Duodenal mucosa (tissue), 2 donors: ENCODE data around the gene GNAQ.
A peak's percentile ranks its signal among the peaks of the same experiment; 100 is the strongest.

Source experiments
- H3K27ac ChIP-seq: one replicate; pipeline ENCODE4 v1.7.0; 2013; ENCODE audit warnings: low read depth, low read length
- H3K27me3 ChIP-seq, 2 donors: one replicate each; pipeline ENCODE4 v1.7.0; 2013; ENCODE audit warnings: low read length in 2 of 2, control low read depth in 1 of 2; ENCODE audit not compliant: insufficient read depth in 2 of 2, control insufficient read depth in 1 of 2
- H3K36me3 ChIP-seq, 2 donors: one replicate each; pipeline ENCODE4 v1.7.0; 2013; ENCODE audit warnings: low read length in 2 of 2, control low read depth in 1 of 2; ENCODE audit not compliant: insufficient read depth in 2 of 2, control insufficient read depth in 1 of 2
- H3K4me1 ChIP-seq, 2 donors: one replicate each; pipeline ENCODE4 v1.7.0; 2013; ENCODE audit warnings: low read length in 2 of 2, control low read depth in 1 of 2; ENCODE audit not compliant: insufficient read depth in 2 of 2, control insufficient read depth in 1 of 2
- H3K4me3 ChIP-seq, 2 donors: one replicate each; pipeline ENCODE4 v1.7.0; 2013; ENCODE audit warnings: low read length in 2 of 2, low read depth in 1 of 2
- H3K9ac ChIP-seq, 2 donors: one replicate each; pipeline ENCODE4 v1.7.0; 2013; ENCODE audit warnings: low read length in 2 of 2, low read depth in 1 of 2
- H3K9me3 ChIP-seq, 2 donors: one replicate each; pipeline ENCODE4 v1.7.0; 2013; ENCODE audit warnings: low read length in 2 of 2, control low read depth in 1 of 2; ENCODE audit not compliant: control insufficient read depth in 1 of 2

The GNAQ gene

DNA sequence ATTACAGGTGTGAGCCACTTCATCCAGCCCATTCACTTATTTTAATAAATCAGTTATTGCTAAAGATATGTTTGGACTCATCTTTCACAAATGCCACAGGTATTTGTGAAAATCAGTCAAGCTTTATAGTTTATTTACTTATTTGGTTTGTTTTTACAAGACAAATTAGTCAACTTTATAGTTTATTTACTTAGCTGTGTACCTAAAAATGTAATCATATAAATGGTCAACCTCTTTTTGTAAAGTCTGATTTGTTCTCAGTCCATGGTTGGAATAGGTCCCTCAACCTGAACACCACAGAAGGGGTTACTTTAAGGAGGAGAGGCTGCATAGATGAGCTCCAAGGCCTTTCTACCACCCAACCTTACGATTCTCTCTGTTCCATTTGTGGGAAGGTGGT is 80.2 kb downstream of the GNAQ start:
- Histone ChIP-seq H3K9me3 (no peaks in the 10 kb centered on the region), H3K36me3 (no peaks in the 10 kb centered on the region), H3K27me3 (no peaks in the 10 kb centered on the region), H3K27ac (no peak overlapping the region), H3K4me3 (no peak overlapping the region), H3K9ac (no peak overlapping the region), H3K4me1 (peaks cover 44 to 55% of the 10 kb centered on the region in 2 donors)

DNA sequence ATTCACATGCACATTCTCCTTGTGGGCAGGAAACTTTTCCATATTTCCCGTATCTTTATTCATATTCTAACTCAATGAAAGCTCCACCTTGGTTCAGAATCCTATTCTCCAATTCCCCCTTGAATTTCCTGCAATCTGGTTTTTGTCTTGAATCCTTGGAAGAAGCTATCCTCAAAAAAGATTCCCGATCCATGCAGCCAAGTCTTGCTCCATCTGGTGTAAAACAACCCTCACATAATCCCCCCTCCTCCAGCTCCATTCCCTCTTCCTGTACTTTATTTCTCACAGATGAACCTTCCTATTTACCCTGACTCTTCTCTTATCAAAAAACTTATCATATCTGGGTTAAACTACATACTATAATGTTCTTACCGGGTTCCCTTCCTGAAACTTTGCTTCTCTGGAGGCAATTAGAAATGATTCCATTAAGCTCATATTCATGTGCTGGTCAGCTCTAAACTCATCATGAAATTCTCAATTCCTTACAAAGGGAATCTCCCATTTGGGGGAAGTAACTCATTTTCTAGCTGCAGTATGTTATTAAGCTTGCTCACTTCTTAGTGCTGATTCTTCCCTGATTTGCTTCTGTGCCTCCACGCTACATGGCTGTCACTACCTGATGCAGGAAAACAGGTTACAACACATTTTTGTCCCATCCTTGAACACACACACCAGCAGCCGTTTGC is 81.7 kb downstream of the GNAQ start:
- no peak overlapping the region for H3K9ac ChIP-seq
- H3K4me3 ChIP-seq, result no peak overlapping the region
- H3K4me1 ChIP-seq, result peaks cover 52 to 69% of the 10 kb centered on the region in 2 donors
- no peaks in the 10 kb centered on the region for H3K9me3 ChIP-seq
- no peaks in the 10 kb centered on the region for H3K27me3 ChIP-seq
- no peak overlapping the region for H3K27ac ChIP-seq
- H3K36me3 ChIP-seq, result no peaks in the 10 kb centered on the region

DNA sequence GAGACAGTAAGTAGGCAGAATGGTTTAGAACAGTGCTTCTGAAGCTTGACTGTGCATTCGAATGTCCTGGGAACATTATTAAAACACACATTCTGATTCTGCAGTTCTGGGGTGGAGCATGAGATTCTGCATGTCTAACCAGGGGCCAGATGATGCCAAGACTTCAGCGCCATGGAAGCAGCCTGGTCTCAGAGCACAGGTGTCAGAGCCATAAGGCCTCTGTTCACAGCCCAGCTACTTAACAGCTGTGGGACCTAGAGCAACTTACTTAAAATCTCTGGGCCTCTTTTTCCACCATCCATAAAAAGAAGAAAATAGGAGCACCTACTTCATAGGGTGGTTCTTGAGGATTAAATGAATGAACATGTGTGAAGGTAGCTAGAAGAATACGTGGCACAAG is 84.0 kb downstream of the GNAQ start:
- Histone ChIP-seq H3K9ac (no peak overlapping the region), H3K27ac (no peak overlapping the region), H3K4me1 (peaks cover 42 to 60% of the 10 kb centered on the region in 2 donors), H3K9me3 (no peaks in the 10 kb centered on the region), H3K4me3 (no peak overlapping the region), H3K36me3 (no peaks in the 10 kb centered on the region), H3K27me3 (no peaks in the 10 kb centered on the region)

DNA sequence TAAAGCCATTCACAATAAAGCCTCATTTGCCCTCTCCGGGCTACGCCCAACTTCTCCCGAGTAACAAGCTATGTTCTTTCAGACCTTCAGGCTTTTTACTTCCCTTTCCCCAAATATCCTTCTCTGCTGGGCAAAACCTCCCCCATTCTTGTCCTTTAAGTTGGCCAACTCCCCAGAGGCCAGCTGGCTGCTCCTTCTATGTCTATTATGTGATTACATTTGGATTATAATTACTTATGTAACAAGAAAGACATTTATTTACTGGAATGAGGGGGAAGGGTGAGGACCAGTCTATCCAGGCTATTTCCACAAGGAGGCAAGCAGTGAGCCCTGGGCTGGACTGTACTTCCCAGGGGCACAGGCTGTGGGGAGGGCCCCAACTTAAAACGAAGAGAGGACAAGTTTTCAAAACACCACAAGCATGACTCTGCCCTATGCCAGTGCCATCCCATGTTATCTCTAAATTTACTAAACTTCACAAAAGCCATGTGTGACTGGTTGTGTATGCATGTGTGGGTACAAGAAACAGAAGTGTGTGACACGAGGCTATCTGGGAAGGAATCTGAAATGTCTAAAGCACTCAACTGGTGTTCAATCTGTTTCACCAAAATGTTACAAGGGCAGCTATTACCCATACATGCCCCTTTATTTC is 84.5 kb downstream of the GNAQ start:
- Histone ChIP-seq H3K27ac (no peak overlapping the region), H3K27me3 (no peaks in the 10 kb centered on the region), H3K4me1 (peaks cover 42 to 58% of the 10 kb centered on the region in 2 donors), H3K4me3 (no peak overlapping the region), H3K36me3 (no peaks in the 10 kb centered on the region), H3K9ac (no peak overlapping the region), H3K9me3 (no peaks in the 10 kb centered on the region)

DNA sequence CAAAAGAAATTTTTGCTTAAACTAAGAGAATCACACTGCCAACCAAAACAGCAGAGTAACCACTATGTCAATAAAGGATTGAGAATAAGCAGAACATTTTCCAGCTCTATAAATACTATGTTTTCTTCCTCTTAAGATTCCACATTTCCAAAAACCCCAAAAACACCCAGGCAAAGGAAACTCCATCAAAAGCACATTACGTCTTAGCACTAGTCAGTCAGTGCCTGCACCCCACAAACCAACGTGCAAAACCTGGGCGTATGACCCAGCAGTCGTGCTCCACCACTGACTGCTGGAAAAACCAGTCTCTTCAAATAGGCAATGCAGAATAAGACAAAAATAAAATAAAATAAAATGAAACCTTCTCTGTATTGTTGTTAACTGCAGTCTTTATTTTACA is 85.3 kb downstream of the GNAQ start:
- Histone ChIP-seq H3K4me3 (no peak overlapping the region), H3K4me1 (peaks cover 42 to 58% of the 10 kb centered on the region in 2 donors), H3K27ac (no peak overlapping the region), H3K9ac (no peak overlapping the region), H3K27me3 (no peaks in the 10 kb centered on the region), H3K9me3 (no peaks in the 10 kb centered on the region), H3K36me3 (no peaks in the 10 kb centered on the region)

DNA sequence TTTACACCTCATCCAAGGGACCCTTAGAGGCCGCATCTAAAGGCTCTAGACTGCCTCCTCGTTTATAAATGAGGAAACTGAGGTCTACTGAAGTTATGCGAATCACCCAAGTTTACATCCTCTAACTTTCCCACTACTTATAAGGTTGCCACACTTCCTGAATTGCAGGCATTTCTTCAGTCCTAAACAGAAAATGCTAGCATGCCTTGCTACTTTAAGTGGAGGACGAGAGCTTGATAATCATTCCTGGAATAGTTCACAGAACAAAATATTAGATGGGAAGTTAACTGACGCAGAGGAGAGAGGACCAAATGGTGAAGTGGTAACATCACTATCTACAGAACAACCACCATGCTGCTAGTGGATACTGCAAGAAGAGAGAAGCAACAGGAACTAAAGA is 85.8 kb downstream of the GNAQ start:
- no peak overlapping the region for H3K4me3 ChIP-seq
- H3K9ac ChIP-seq, result no peak overlapping the region
- H3K4me1 ChIP-seq, result peaks cover 42 to 58% of the 10 kb centered on the region in 2 donors
- H3K36me3 ChIP-seq, result no peaks in the 10 kb centered on the region
- no peaks in the 10 kb centered on the region for H3K27me3 ChIP-seq
- H3K9me3 ChIP-seq, result no peaks in the 10 kb centered on the region
- H3K27ac ChIP-seq, result no peak overlapping the region

DNA sequence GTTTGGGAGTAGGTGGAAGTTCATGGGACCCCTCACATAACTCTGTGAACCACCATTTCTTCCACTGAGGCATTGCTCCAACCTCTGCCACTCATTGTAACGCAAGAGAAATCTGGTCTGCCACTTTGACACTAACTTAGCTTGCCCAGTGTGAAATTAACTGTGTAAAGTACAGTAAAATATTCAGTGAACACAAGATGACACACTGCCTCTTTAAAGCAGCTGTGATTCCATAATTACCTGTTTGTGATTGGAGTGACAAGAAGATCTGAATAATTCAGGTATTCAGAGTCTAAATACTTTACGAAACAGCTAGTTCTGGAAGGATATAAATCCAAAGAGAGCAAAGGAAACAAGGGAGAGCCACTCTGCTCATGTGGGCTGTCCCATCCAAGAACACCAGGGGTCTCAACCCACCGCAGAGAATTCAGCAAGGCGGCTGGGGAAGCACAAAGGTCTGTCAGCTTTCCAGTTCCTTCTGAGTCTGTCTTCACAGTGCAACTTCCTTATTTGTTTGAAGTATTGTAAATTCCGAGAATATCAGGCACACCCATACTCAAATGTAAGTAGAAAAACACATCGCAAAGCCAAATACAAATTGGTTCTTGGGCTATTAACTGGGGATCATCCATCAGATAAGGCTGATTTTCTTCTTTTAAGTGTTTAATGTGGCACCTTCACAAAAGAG is 86.9 kb downstream of the GNAQ start:
- H3K9me3 ChIP-seq, result no peaks in the 10 kb centered on the region
- H3K27me3 ChIP-seq, result no peaks in the 10 kb centered on the region
- H3K36me3 ChIP-seq, result no peaks in the 10 kb centered on the region
- no peak overlapping the region for H3K9ac ChIP-seq
- H3K27ac ChIP-seq, result peak overlapping the region; percentile 7
- H3K4me1 ChIP-seq, result peaks cover 36 to 49% of the 10 kb centered on the region in 2 donors
- H3K4me3 ChIP-seq, result peak overlapping the region in 1 of 2 donors; percentile 36

DNA sequence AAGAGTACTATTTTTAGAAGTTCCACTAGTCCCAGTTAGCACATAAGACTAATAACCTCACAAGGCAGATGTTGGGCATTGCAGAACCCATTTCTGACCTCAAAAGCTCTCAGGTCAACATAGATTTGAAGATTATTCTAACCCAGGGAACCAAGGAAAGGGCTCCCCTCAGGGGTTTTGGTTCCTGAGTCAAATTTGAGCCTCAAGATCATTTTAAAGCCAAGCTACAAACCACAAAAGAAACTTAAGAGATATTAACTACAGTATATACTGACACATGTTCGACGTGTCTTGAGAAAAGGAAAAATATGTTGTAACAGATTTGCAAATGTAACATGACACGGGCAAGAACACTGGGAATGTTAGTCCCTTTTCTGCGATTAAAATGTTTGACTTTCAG is 88.6 kb downstream of the GNAQ start:
- no peak overlapping the region for H3K9ac ChIP-seq
- no peaks in the 10 kb centered on the region for H3K9me3 ChIP-seq
- no peak overlapping the region for H3K27ac ChIP-seq
- no peak overlapping the region for H3K4me3 ChIP-seq
- H3K36me3 ChIP-seq, result no peaks in the 10 kb centered on the region
- H3K4me1 ChIP-seq, result peaks cover 30 to 42% of the 10 kb centered on the region in 2 donors
- no peaks in the 10 kb centered on the region for H3K27me3 ChIP-seq

DNA sequence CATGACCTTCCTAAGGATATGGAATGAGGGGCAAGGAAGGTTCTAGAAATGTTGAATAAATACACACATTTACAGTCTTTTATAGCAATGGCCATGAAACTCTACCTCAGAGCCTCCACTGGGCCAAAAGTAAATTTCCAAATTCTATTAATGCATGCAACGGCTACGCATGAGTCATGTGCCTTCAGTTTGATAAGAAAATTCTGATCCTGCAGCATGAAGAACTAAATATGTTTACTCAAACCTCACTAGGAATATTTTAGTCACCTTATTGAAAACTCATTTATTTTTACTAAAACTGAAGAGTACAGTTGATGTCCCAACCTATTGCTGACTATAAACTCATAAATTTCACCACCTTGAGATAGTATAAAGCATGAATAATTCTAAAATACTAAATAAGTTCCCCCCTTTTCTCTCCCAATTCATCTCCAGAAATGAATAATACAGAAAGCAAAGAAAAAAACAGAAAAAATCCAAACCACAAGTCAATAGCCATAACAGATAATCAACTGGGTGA is 92.4 kb downstream of the GNAQ start:
- no peak overlapping the region for H3K9ac ChIP-seq
- peaks cover 3 to 6% of the 10 kb centered on the region in 2 donors for H3K4me1 ChIP-seq
- H3K9me3 ChIP-seq, result no peaks in the 10 kb centered on the region
- no peaks in the 10 kb centered on the region for H3K27me3 ChIP-seq
- no peak overlapping the region for H3K4me3 ChIP-seq
- H3K36me3 ChIP-seq, result no peaks in the 10 kb centered on the region
- no peak overlapping the region for H3K27ac ChIP-seq

DNA sequence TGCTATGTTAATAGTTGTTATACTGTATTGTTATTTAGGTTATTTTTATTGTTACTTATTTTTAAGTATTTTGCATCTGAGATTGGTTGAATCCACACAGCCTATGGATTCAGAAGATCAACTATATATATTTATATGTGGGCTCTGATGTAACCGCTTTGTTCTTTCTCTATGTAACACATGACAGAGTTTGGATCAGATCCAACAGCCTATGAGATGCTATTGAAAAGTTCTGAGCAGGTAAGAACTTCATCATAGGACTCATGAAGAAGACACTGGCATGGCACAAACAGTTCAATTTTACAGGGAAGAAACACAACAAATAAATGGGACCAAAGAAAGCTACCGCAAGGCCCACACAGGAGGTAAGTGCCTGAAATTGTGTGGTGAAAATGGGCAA is 93.4 kb downstream of the GNAQ start:
- H3K4me3 ChIP-seq, result no peak overlapping the region
- H3K9ac ChIP-seq, result no peak overlapping the region
- peaks cover 0 to 4% of the 10 kb centered on the region in 2 donors for H3K4me1 ChIP-seq
- H3K9me3 ChIP-seq, result no peaks in the 10 kb centered on the region
- H3K27me3 ChIP-seq, result no peaks in the 10 kb centered on the region
- no peaks in the 10 kb centered on the region for H3K36me3 ChIP-seq
- no peak overlapping the region for H3K27ac ChIP-seq
